GM23338 (cell line): Measurements from ENCODE around the gene GSG1. TPM values are rescaled to one million over a fixed set of nuclear protein-coding genes. Genes with fewer than 3 reads are reported as not detected.
A peak's percentile ranks its signal among the peaks of the same experiment; 100 is the strongest.

ENCODE experiments used
- ATAC-seq: fragments of 200-7000 bp; cut with Tn5 transposase; 3 replicates; pipeline ENCODE4 v1.9.1; 2020
- DNase-seq: peaks from one replicate; pipeline ENCODE4 v3.0.0-alpha.2; 2015; ENCODE audit warnings: low spot score
- H2AFZ ChIP-seq: fragments of 200-600 bp; sonication (generic); 2 replicates; pipeline ENCODE4 v1.8.0; 2016; ENCODE audit warnings: antibody characterized with exemption, mild to moderate bottlenecking, moderate library complexity
- H3F3A ChIP-seq: fragments of 200-600 bp; sonication (generic); replicated peaks from 2 replicates; pipeline ENCODE4 v1.8.0; 2017; ENCODE audit warnings: antibody characterized with exemption, mixed run types, low read depth
- H3K27ac ChIP-seq: fragments of 200-600 bp; sonication (generic); 2 replicates; pipeline ENCODE4 v1.6.1; 2016; ENCODE audit warnings: low read depth
- H3K27me3 ChIP-seq: fragments of 200-600 bp; sonication (generic); 2 replicates; pipeline ENCODE4 v1.8.0; 2016; ENCODE audit warnings: mild to moderate bottlenecking, mixed run types, moderate library complexity; ENCODE audit not compliant: insufficient read depth
- H3K36me3 ChIP-seq: fragments of 200-600 bp; sonication (generic); 2 replicates; pipeline ENCODE4 v1.8.0; 2016; ENCODE audit warnings: mild to moderate bottlenecking; ENCODE audit not compliant: insufficient read depth
- H3K4me1 ChIP-seq: fragments of 200-600 bp; sonication (generic); 2 replicates; pipeline ENCODE4 v1.8.0; 2016; ENCODE audit warnings: mild to moderate bottlenecking, moderate library complexity; ENCODE audit not compliant: insufficient read depth
- H3K4me2 ChIP-seq: fragments of 200-600 bp; sonication (generic); 2 replicates; pipeline ENCODE4 v1.7.1; 2017; ENCODE audit warnings: mixed run types
- H3K4me3 ChIP-seq: fragments of 200-600 bp; sonication (generic); 2 replicates; pipeline ENCODE4 v1.6.1; 2016; ENCODE audit warnings: mixed run types
- H3K79me2 ChIP-seq: fragments of 200-600 bp; sonication (generic); replicated peaks from 2 replicates; pipeline ENCODE4 v1.8.0; 2017; ENCODE audit warnings: mild to moderate bottlenecking; ENCODE audit not compliant: insufficient read depth
- H3K9me2 ChIP-seq: fragments of 200-600 bp; sonication (generic); 2 replicates; pipeline ENCODE4 v1.8.0; 2017; ENCODE audit not compliant: insufficient read depth
- H4K20me1 ChIP-seq: fragments of 200-600 bp; sonication (generic); replicated peaks from 2 replicates; pipeline ENCODE4 v1.8.0; 2017; ENCODE audit warnings: mild to moderate bottlenecking; ENCODE audit not compliant: insufficient read depth
- H3K27ac Mint-ChIP-seq: 2 replicates; pipeline ENCODE4 v1.8.0; 2020; ENCODE audit warnings: inconsistent platforms, mild to moderate bottlenecking, moderate library complexity, mixed read lengths
- H3K27me3 Mint-ChIP-seq: 3 replicates; pipeline ENCODE4 v1.8.0; 2022; ENCODE audit warnings: low read depth, mild to moderate bottlenecking, moderate library complexity, mixed read lengths, inconsistent platforms; ENCODE audit not compliant: insufficient read depth, poor library complexity
- H3K36me3 Mint-ChIP-seq: 3 replicates; pipeline ENCODE4 v1.8.0; 2021; ENCODE audit warnings: low read depth, mild to moderate bottlenecking, inconsistent platforms, moderate library complexity, mixed read lengths
- H3K4me1 Mint-ChIP-seq: 3 replicates; pipeline ENCODE4 v1.8.0; 2020; ENCODE audit warnings: mild to moderate bottlenecking, inconsistent platforms, mixed read lengths
- H3K4me3 Mint-ChIP-seq: 3 replicates; pipeline ENCODE4 v1.8.0; 2021; ENCODE audit warnings: moderate library complexity, mild to moderate bottlenecking, inconsistent platforms, mixed read lengths
- H3K9me3 Mint-ChIP-seq: 3 replicates; pipeline ENCODE4 v1.8.0; 2020; ENCODE audit warnings: moderate library complexity, mild to moderate bottlenecking, inconsistent platforms, mixed read lengths
- EZH2 ChIP-seq: fragments of 200-600 bp; sonication (generic); IDR thresholded peaks from one replicate; pipeline ENCODE4 v1.8.0; 2017; ENCODE audit warnings: antibody characterized with exemption, mild to moderate bottlenecking, low read depth; ENCODE audit not compliant: unreplicated experiment
- EZH2phosphoT487 ChIP-seq: fragments of 200-600 bp; sonication (generic); IDR thresholded peaks from one replicate; pipeline ENCODE4 v1.8.1; 2018; ENCODE audit warnings: antibody characterized with exemption; ENCODE audit not compliant: unreplicated experiment
- JUNB ChIP-seq: IDR thresholded peaks from one replicate; pipeline ENCODE4 v1.6.1; 2016; ENCODE audit warnings: antibody characterized with exemption; ENCODE audit not compliant: unreplicated experiment
- POLR2AphosphoS5 ChIP-seq: IDR thresholded peaks from 2 replicates; pipeline ENCODE4 v1.6.1; 2016; ENCODE audit warnings: antibody characterized with exemption, low read depth
- STAT1 ChIP-seq: IDR thresholded peaks from one replicate; pipeline ENCODE4 v1.6.1; 2016; ENCODE audit warnings: antibody characterized with exemption; ENCODE audit not compliant: unreplicated experiment
- ZNF114 ChIP-seq: fragments of 250-450 bp; sonication (Bioruptor Pico); IDR thresholded peaks from 2 replicates; pipeline ENCODE4 v1.5.0; 2020; ENCODE audit warnings: mild to moderate bottlenecking, moderate library complexity
- ZNF331 ChIP-seq: fragments of 250-450 bp; sonication (Bioruptor Pico); IDR thresholded peaks from 2 replicates; pipeline ENCODE4 v1.5.0; 2020; ENCODE audit warnings: low read depth, mild to moderate bottlenecking, moderate library complexity
- polyA plus RNA-seq: library from polyadenylated mRNA; unstranded; fragments of >200 nt; fragmentation: Nextera tagmentation; extraction: Ambion mirVana; gene quantifications from 2 replicates; pipeline ENCODE4 v1.2.1, GENCODE V29; 2016
- total RNA-seq: library from RNA; depleted of rRNA; stranded (reverse); fragments of >200 nt; shearing (Covaris generic); gene quantifications from 2 replicates; pipeline ENCODE4 v1.2.3, GENCODE V29; 2014
- TF ChIP-seq, protein P1 (sequence below): IDR thresholded peaks from 2 replicates; pipeline ENCODE4 v1.6.1; 2016; ENCODE audit warnings: antibody characterized with exemption
- TF ChIP-seq, protein P2 (sequence below): fragments of 250-450 bp; sonication (Bioruptor Pico); IDR thresholded peaks from 2 replicates; pipeline ENCODE4 v1.5.0; 2020; ENCODE audit warnings: mild to moderate bottlenecking, moderate library complexity

The GSG1 gene
- total and polyA plus RNA-seq, 2 experiments from 2014 or later, result 0.17 to 0.63 TPM

DNA sequence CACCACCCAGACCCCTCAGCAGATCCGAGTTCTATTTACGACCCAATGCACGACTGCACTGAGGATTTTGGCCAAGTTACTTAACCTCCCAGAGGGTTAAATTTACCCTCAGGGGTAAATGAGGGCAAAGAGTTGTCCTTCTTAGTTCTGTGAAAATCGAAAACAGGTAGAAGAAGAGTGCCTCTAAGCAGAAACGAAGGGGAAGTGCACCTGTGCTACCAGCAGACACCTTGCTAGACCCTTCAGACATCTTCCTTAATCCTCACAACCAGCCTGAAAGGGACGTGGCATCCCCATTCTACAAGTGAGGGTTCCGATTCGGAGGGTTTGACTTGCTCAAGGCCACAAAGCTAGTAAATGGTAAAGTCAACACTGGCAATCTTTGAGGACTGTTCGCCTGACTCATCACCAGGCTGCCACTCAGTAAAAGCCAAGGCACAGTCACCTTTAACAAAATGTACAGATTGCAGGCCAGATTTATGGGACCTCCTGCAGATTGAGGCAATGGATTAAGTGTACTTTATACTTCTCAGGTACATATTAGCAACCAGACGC is 1.6 kb downstream of the GSG1 start:
- no peaks in the 10 kb centered on the region for H3K79me2 ChIP-seq
- ATAC-seq, result peak; percentile 4; the same call in 1 of the 3 replicates
- H3K4me3 ChIP-seq, result peak overlapping the region; percentile 92
- H2AFZ ChIP-seq, result peak overlapping the region; percentile 99
- peaks cover 40% of the 10 kb centered on the region for H3K4me1 ChIP-seq
- Mint-ChIP-seq H3K36me3 (no peaks in the 10 kb centered on the region), H3K4me1 (peaks cover 45% of the 10 kb centered on the region), H3K9me3 (no peaks in the 10 kb centered on the region), H3K27me3 (peaks cover 5% of the 10 kb centered on the region), H3K27ac (no peak overlapping the region; the same call in 1 of the 2 replicates), H3K4me3 (peak overlapping the region; percentile 76)
- no peak for DNase-seq
- no peaks in the 10 kb centered on the region for H3K9me2 ChIP-seq
- peaks cover 13% of the 10 kb centered on the region for H3F3A ChIP-seq
- H3K4me2 ChIP-seq, result peak overlapping the region; percentile 96
- H3K27ac ChIP-seq, result no peak overlapping the region
- no peaks in the 10 kb centered on the region for H4K20me1 ChIP-seq
- H3K36me3 ChIP-seq, result no peaks in the 10 kb centered on the region
- H3K27me3 ChIP-seq, result no peaks in the 10 kb centered on the region
- no peak for TF ChIP-seq ZNF331 (CRISPR knock-in tag)
- no peak for TF ChIP-seq STAT1
- TF ChIP-seq EZH2, result no peak
- no peak for TF ChIP-seq ZNF114 (CRISPR knock-in tag)
- TF ChIP-seq, protein P1, sequence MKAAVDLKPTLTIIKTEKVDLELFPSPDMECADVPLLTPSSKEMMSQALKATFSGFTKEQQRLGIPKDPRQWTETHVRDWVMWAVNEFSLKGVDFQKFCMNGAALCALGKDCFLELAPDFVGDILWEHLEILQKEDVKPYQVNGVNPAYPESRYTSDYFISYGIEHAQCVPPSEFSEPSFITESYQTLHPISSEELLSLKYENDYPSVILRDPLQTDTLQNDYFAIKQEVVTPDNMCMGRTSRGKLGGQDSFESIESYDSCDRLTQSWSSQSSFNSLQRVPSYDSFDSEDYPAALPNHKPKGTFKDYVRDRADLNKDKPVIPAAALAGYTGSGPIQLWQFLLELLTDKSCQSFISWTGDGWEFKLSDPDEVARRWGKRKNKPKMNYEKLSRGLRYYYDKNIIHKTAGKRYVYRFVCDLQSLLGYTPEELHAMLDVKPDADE, result no peak
- TF ChIP-seq JUNB, result no peak
- TF ChIP-seq EZH2phosphoT487, result no peak
- TF ChIP-seq, protein P2, sequence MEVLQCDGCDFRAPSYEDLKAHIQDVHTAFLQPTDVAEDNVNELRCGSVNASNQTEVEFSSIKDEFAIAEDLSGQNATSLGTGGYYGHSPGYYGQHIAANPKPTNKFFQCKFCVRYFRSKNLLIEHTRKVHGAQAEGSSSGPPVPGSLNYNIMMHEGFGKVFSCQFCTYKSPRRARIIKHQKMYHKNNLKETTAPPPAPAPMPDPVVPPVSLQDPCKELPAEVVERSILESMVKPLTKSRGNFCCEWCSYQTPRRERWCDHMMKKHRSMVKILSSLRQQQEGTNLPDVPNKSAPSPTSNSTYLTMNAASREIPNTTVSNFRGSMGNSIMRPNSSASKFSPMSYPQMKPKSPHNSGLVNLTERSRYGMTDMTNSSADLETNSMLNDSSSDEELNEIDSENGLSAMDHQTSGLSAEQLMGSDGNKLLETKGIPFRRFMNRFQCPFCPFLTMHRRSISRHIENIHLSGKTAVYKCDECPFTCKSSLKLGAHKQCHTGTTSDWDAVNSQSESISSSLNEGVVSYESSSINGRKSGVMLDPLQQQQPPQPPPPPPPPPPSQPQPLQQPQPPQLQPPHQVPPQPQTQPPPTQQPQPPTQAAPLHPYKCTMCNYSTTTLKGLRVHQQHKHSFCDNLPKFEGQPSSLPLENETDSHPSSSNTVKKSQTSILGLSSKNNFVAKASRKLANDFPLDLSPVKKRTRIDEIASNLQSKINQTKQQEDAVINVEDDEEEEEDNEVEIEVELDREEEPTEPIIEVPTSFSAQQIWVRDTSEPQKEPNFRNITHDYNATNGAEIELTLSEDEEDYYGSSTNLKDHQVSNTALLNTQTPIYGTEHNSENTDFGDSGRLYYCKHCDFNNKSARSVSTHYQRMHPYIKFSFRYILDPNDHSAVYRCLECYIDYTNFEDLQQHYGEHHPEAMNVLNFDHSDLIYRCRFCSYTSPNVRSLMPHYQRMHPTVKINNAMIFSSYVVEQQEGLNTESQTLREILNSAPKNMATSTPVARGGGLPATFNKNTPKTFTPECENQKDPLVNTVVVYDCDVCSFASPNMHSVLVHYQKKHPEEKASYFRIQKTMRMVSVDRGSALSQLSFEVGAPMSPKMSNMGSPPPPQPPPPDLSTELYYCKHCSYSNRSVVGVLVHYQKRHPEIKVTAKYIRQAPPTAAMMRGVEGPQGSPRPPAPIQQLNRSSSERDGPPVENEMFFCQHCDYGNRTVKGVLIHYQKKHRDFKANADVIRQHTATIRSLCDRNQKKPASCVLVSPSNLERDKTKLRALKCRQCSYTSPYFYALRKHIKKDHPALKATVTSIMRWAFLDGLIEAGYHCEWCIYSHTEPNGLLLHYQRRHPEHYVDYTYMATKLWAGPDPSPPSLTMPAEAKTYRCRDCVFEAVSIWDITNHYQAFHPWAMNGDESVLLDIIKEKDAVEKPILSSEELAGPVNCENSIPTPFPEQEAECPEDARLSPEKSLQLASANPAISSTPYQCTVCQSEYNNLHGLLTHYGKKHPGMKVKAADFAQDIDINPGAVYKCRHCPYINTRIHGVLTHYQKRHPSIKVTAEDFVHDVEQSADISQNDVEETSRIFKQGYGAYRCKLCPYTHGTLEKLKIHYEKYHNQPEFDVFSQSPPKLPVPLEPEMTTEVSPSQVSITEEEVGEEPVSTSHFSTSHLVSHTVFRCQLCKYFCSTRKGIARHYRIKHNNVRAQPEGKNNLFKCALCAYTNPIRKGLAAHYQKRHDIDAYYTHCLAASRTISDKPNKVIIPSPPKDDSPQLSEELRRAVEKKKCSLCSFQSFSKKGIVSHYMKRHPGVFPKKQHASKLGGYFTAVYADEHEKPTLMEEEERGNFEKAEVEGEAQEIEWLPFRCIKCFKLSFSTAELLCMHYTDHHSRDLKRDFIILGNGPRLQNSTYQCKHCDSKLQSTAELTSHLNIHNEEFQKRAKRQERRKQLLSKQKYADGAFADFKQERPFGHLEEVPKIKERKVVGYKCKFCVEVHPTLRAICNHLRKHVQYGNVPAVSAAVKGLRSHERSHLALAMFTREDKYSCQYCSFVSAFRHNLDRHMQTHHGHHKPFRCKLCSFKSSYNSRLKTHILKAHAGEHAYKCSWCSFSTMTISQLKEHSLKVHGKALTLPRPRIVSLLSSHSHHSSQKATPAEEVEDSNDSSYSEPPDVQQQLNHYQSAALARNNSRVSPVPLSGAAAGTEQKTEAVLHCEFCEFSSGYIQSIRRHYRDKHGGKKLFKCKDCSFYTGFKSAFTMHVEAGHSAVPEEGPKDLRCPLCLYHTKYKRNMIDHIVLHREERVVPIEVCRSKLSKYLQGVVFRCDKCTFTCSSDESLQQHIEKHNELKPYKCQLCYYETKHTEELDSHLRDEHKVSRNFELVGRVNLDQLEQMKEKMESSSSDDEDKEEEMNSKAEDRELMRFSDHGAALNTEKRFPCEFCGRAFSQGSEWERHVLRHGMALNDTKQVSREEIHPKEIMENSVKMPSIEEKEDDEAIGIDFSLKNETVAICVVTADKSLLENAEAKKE, result no peak
- no peak for TF ChIP-seq POLR2AphosphoS5
